Heart left ventricle (tissue), 16 donors: ENCODE data around the gene KRT15. TPM values are rescaled to one million over a fixed set of nuclear protein-coding genes. Genes with fewer than 3 reads are reported as not detected.

Experiments used
- ATAC-seq, 4 donors: fragments of 200-7000 bp; cut with Tn5 transposase; one replicate each; pipeline ENCODE4 v1.9.1; 2020 to 2022; ENCODE audit warnings: moderate library complexity in 4 of 4, mild to moderate bottlenecking in 3 of 4, moderate number of reproducible peaks in 1 of 4
- DNase-seq, 5 donors: peaks; one replicate each; pipeline ENCODE4 v3.0.0-alpha.2; 2020
- H3K27ac ChIP-seq, 12 donors: fragments of 200-600 bp; sonication (generic) in 4 of 12; one replicate each; pipeline versions ENCODE4 v1.5.0 to v1.8.0; 2016 to 2022; ENCODE audit warnings: mild to moderate bottlenecking in 2 of 12
- H3K27me3 ChIP-seq, 9 donors: fragments of 200-600 bp; sonication (generic) in 2 of 9; one replicate each; pipeline versions ENCODE4 v1.5.1 to v1.8.0; 2016 to 2022; ENCODE audit warnings: mild to moderate bottlenecking in 3 of 9
- H3K36me3 ChIP-seq, 9 donors: fragments of 200-600 bp; sonication (generic) in 2 of 9; one replicate each; pipeline versions ENCODE4 v1.5.0 to v1.8.0; 2018 to 2022; ENCODE audit warnings: mild to moderate bottlenecking in 2 of 9
- H3K4me1 ChIP-seq, 12 donors: fragments of 200-600 bp; sonication (generic) in 4 of 12; one replicate each; pipeline versions ENCODE4 v1.5.0 to v1.8.0; 2016 to 2022; ENCODE audit warnings: mild to moderate bottlenecking in 3 of 12
- H3K4me3 ChIP-seq, 12 donors: fragments of 200-600 bp; sonication (generic) in 4 of 12; one replicate each; pipeline versions ENCODE4 v1.5.0 to v1.8.0; 2017 to 2022; ENCODE audit warnings: mild to moderate bottlenecking in 9 of 12, moderate library complexity in 4 of 12
- H3K9me3 ChIP-seq, 12 donors: fragments of 200-600 bp; sonication (generic) in 4 of 12; one replicate each; pipeline versions ENCODE4 v1.5.0 to v1.8.0; 2016 to 2022; ENCODE audit warnings: mild to moderate bottlenecking in 1 of 12
- POLR2A ChIP-seq, 2 donors: fragments of 450-650 bp; IDR thresholded peaks; one replicate each; pipeline ENCODE4 v1.6.1; 2017; ENCODE audit warnings: antibody characterized with exemption in 2 of 2, mild to moderate bottlenecking in 2 of 2, moderate library complexity in 2 of 2
- WGBS, 4 donors: extraction: QIAGEN DNeasy Blood & Tissue Kit in 2 of 4; methylation state at CpG; one replicate each; pipeline versions ENCODE4 v1.1.5 to v1.1.7; 2013 to 2018; 5-methylcytosine and 5-hydroxymethylcytosine counted together
- intact Hi-C, 10 donors: fragments of 100-400 bp; cut with DNase I; formaldehyde crosslinking; loops; one replicate each; pipeline versions ENCODE4 v1.11.1 to v1.14.2; 2022
- polyA plus RNA-seq, 2 donors: library from polyadenylated mRNA; stranded (reverse); fragments of 200-250 nt; gene quantifications; one replicate each; pipeline ENCODE4 v1.2.3, GENCODE V29; 2013
- total RNA-seq, 9 donors: library from RNA; depleted of rRNA in 2 of 9; stranded (reverse); fragments of >200 nt in 2 of 9; fragmentation: NEBNext Ultra II Directional in 3 of 9; extraction: Animal tissue kit (Norgen Biotek cat#: 25700) in 3 of 9; gene quantifications; one replicate each; pipeline versions ENCODE4 v1.1.0 to v1.2.4, GENCODE V29; 2016 to 2023
- TF ChIP-seq, protein P1 (sequence below), 12 donors: fragments of 200-600 bp; sonication (generic) in 4 of 12; IDR thresholded peaks; one replicate each; pipeline versions ENCODE4 v1.5.0 to v1.8.0; 2018 to 2022; ENCODE audit warnings: antibody characterized with exemption in 12 of 12, mild to moderate bottlenecking in 5 of 12
- donor health status: ischemic (EF 13 %, LVEDD 7.1; RV severe dilation, severe dysfunction).
- donor health status: healthy with polysubstance abuse.
- donor health status: DM: no; HTN: yes; CAD: no.
- donor health status: DM: no; HTN: no; CAD: no.
- donor health status: ischemic (EF 25% LVEDD 6.9; RV normal size, moderate dysfunction).
- donor health status: ischemic (EF 25% LVEDD 5.7; RV mildly dilated, moderate dysfunction).
- donor health status: healthy.
- donor health status: DM: yes; HTN: yes; CAD: no.
- donor health status: ischemic (EF 35%, LVEDD 5.7; RV mildly dilated, moderate dysfunction).
- donor health status: nonischemic (EF 11% LVEDD 7.7; RV severe dilation, severe dysfunction).
- donor health status: DM: yes; HTN: yes; CAD: no.
- donor health status: PGD.
- donor health status: ischemic (EF 29% LVEDD 5.4; RV normal size, mild dysfunction).
- donor health status: nonischemic (EF 23%, LVEDD 6.1; RV moderate dilation, normal function).

KRT15 gene
- total and polyA plus RNA-seq, 11 donors, result 0.14 to 0.36 TPM; not detected in 9

- Histone ChIP-seq H3K4me1 (no peaks in the 10 kb centered on the region), H3K27ac (no peak overlapping the region), H3K27me3 (peaks cover 0 to 48% (median 18%) of the 10 kb centered on the region in 9 donors), H3K4me3 (no peak overlapping the region), H3K9me3 (no peaks in the 10 kb centered on the region), H3K36me3 (no peaks in the 10 kb centered on the region)
- ATAC-seq (no peak), DNase-seq (peak in 1 of 5 donors; percentile 55)
- TF ChIP-seq, protein P1, sequence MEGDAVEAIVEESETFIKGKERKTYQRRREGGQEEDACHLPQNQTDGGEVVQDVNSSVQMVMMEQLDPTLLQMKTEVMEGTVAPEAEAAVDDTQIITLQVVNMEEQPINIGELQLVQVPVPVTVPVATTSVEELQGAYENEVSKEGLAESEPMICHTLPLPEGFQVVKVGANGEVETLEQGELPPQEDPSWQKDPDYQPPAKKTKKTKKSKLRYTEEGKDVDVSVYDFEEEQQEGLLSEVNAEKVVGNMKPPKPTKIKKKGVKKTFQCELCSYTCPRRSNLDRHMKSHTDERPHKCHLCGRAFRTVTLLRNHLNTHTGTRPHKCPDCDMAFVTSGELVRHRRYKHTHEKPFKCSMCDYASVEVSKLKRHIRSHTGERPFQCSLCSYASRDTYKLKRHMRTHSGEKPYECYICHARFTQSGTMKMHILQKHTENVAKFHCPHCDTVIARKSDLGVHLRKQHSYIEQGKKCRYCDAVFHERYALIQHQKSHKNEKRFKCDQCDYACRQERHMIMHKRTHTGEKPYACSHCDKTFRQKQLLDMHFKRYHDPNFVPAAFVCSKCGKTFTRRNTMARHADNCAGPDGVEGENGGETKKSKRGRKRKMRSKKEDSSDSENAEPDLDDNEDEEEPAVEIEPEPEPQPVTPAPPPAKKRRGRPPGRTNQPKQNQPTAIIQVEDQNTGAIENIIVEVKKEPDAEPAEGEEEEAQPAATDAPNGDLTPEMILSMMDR (IDR thresholded peaks at IDR 0.05), result no peak
- TF ChIP-seq POLR2A (IDR thresholded peaks at IDR 0.05), result no peak
- WGBS, 4 donors, result 48 to 56% (median 51%) methylated on average over 8 to 15 of the region's 15 CpGs
- intact Hi-C loops, result no loop called here
These were observed 17.2 kb upstream of the KRT15 start for GRCh38 chr17:41535764-41536481.

GRCh38 chr17:41534899-41535546, 16.3 kb upstream of the KRT15 start:
- ATAC-seq (no peak), DNase-seq (peak in 1 of 5 donors; percentile 28)
- peaks cover 0 to 56% (median 27%) of the 10 kb centered on the region in 9 donors for H3K27me3 ChIP-seq
- no peaks in the 10 kb centered on the region for H3K9me3 ChIP-seq
- intact Hi-C loops, result no loop called here
- no peaks in the 10 kb centered on the region for H3K36me3 ChIP-seq
- H3K4me3 ChIP-seq, result no peak overlapping the region
- WGBS, 4 donors, result 69 to 72% (median 70%) methylated on average over 7 of the region's 7 CpGs
- no peaks in the 10 kb centered on the region for H3K4me1 ChIP-seq
- H3K27ac ChIP-seq, result no peak overlapping the region
- TF ChIP-seq, protein P1 (IDR thresholded peaks at IDR 0.05), result no peak
- TF ChIP-seq POLR2A (IDR thresholded peaks at IDR 0.05), result no peak

GRCh38 chr17:41533613-41534012, 14.9 kb upstream of the KRT15 start:
- Histone ChIP-seq H3K27me3 (peaks cover 0 to 70% (median 36%) of the 10 kb centered on the region in 9 donors), H3K4me1 (no peaks in the 10 kb centered on the region), H3K4me3 (no peak overlapping the region), H3K27ac (no peak overlapping the region), H3K9me3 (no peaks in the 10 kb centered on the region), H3K36me3 (no peaks in the 10 kb centered on the region)
- TF ChIP-seq, protein P1 (IDR thresholded peaks at IDR 0.05), result no peak
- no peak for TF ChIP-seq POLR2A (IDR thresholded peaks at IDR 0.05)
- ATAC-seq (no peak), DNase-seq (no peak)
- intact Hi-C loops, result no loop called here
- 80 to 85% (median 83%) methylated on average over 7 of the region's 7 CpGs for WGBS, 4 donors

DNA sequence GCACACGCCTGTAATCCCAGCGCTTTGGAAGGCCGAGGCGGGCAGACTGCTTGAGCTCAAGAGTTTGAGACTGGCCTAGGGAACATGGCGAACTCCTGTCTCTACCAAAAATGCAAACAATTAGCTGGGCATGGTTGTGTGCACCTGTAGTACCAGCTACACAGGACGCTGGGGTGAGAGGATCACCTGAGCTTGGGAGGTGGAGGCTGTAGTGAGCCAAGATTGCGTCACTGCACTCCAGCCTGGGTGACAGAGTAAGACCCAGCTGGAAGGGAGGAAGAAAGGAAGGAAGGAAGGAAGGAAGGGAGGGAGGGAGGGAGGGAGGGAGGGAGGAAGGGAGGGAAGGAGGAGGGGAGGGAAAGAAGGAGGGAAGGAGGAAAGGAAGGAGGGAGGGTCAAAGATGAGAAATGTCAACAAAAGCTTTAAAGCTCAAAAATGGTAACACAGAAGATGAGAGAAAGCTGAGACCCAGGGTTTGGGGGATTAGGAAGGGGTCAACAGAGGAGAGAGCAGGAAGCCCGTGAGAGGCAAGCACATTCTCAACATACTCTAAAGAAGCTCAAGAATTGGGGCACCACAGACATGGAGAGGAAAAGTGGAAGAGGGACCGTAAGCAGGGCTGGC, 14.4 kb upstream of the KRT15 start:
- Histone ChIP-seq H3K36me3 (no peaks in the 10 kb centered on the region), H3K4me1 (peaks cover 0 to 4% (median 1%) of the 10 kb centered on the region in 12 donors), H3K4me3 (no peak overlapping the region), H3K27ac (no peak overlapping the region), H3K27me3 (peaks cover 4 to 75% (median 41%) of the 10 kb centered on the region in 9 donors), H3K9me3 (no peaks in the 10 kb centered on the region)
- DNase-seq (peak in 1 of 5 donors; percentile 3), ATAC-seq (no peak)
- intact Hi-C loops, result no loop called here
- 77 to 85% (median 79%) methylated on average over 9 of the region's 9 CpGs for WGBS, 4 donors
- TF ChIP-seq, protein P1 (IDR thresholded peaks at IDR 0.05), result no peak
- TF ChIP-seq POLR2A (IDR thresholded peaks at IDR 0.05), result no peak
